ENCODE results near the gene CDH4. TPM values are rescaled to one million over a fixed set of nuclear protein-coding genes. Genes with fewer than 3 reads are reported as not detected.
"Not testable (repeated sequence)": the region's sequence is repeated elsewhere in the genome, so short reads cannot be mapped to it uniquely, and the experiment has no call there.

The CDH4 gene
- polyA plus RNA-seq, 4 donors, result 6.1 to 8.9 (median 6.8) TPM

DNA sequence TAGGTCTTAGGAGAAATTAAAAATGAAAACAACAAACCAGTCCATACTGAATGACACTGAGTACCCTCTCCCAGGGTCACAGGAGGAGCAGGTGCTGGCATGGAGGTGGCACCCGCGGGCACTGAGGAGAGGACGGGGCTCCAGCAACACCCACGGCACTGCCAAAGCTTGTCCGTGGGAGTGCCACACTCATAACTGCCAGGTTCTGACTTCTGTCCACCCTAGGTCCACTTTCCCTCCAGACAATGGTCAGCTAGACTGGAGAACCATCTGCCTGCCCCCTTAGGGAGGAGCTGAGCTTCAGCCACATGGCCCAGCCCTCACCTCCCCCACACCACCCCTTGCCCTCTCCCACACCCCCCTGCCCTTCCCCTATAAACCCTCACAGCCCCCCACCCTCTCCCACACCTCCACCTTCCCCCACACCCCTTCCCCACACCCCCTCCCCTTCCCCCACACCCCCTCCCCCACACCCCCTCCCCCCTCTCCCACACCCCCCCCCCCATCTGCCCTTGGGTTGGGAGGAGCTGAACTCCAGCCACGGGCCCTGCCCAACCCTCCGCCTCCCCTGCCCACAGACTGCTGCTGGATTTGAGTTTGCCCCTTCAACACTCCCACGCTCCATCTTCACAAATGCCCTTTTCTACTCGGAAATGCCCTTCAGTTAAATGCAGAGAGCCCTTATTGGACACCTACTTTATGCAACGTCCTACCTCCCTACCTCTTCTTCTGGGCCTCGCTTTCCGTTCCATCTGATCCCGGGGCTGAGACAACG is 684.1 kb downstream of the CDH4 start:
- DNase-seq (ENCODE audit: low read depth in 4 of 4, low spot score in 3 of 4), result no peak

GRCh38 chr20:61936701-61937131 is 684.7 kb downstream of the CDH4 start:
- DNase-seq (ENCODE audit: low read depth in 4 of 4, low spot score in 3 of 4), result no peak

DNA sequence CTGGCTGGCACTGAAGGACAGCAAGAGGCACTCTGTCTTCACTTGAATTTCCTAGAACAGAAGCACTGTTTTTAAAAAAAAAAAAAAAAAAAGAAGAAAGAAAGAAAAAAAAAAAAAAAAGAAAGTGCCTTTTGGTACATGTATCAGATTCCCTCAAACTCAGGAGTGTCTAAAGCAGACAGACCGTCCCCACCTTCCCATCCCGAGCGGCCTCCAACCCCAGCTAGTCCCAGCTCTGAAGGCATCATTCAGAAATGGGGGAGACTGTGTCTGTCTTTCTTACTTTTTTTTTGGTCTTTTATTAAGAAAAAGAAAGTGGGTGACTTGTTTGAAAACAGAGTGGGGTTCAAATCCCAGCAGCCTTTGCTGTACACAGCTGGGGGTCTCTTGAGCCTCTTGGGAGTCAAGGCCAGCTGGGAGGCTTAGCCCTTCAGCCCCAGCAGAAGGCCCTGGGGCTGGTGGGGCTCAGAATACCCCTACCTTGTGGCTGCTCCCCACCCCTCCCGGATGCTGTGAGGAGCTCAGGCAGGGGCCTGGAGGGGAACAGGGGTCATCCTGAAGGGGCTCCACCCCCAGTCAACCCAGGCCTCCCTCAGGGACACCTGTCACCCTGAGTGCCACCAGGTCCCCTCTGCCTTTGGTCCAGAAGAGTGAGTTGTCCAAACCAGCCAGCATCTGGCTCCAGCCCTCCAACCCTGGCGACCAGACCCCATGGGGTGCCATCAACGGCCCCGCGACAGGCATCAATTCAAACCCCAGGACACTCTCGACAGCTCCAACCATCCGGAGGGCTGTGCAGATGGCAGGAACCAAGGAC is 685.3 kb downstream of the CDH4 start:
- DNase-seq (ENCODE audit: low read depth in 4 of 4, low spot score in 3 of 4), result no peak

GRCh38 chr20:61937963-61938838 is 686.1 kb downstream of the CDH4 start:
- DNase-seq (ENCODE audit: low read depth in 4 of 4, low spot score in 3 of 4), result no peak

DNA sequence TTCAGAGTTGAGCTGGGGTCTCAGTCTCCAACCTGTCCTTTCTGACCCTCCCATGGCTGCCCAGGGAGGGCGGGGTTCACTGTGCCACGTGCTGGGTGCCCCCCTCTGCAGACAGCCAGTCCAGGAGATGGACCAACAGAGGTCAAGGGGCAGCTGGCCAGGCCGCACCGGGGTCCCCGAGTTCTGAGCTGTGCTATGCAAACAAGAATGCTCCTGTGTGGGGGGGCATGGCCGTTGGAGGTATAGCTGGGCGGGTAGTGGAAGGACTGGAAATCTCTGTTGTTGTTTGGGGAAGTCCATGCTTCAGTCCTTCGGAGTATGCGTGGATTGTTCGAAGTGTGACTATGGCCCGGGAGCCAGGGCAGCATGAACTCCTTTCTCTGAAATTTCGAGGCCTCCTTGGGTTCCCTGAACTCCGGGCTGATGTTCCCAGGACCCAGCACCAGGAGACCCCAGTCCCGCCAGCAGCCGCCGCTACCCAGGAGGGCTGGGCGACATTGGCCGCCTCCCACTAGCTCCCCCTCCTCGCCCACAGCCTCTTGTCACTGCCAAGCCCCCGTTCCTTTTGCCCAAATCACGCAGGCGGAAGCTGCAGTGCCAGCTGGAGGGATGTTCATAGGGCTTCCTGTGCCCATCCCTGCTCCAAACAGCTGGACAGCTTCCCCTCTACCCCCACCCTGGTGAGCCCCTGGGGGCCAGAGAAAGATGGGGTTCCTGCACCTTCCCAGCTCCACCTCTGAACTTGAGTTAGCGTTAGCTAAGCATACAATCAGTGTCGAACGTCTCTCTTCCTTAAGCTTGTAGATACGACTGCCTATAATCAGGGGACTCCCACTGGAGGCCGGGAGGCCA is 687.0 kb downstream of the CDH4 start:
- no peak for DNase-seq (ENCODE audit: low read depth in 4 of 4, low spot score in 3 of 4)

DNA sequence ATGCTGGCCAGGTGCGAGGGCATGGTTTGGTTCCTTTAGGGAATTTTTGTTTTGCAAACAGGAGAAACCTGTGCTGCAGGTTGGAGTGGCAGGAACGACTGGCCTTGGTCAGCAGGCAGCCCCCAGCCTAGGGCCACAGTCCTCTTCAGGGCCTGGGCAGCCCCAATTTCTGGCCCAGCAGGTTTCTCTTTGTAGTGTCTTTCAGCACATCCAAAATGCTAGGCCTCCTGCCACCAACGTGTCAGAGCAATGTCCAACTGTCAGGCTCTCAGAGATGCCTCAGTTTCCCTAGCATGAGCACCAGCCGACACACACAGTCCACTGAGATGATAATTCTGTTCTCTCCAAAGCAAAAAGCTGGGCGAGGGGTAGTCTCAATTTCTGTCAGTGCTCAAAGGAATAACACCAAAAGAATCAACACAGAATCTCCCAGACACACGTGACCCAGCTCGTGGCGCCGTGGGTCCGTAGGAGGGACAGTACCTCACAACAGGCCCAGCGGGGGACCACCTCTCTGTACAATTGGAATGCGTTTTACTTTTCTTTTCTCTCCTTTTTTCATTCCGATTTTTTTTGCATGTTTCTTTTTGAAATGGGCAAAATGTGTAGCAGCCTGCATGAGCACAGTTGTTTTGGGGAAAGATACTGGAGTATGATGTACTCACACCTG is 687.8 kb downstream of the CDH4 start:
- no peak for DNase-seq (ENCODE audit: low read depth in 4 of 4, low spot score in 3 of 4)

GRCh38 chr20:61940491-61940890 is 688.4 kb downstream of the CDH4 start:
- no peak for DNase-seq (ENCODE audit: low read depth in 4 of 4, low spot score in 3 of 4)

GRCh38 chr20:61940976-61941720 is 689.1 kb downstream of the CDH4 start:
- DNase-seq (ENCODE audit: low read depth in 4 of 4, low spot score in 3 of 4), result no peak

- no peak for DNase-seq (ENCODE audit: low read depth in 4 of 4, low spot score in 3 of 4)
These were observed 689.8 kb downstream of the CDH4 start for GRCh38 chr20:61941721-61942405.

GRCh38 chr20:61942526-61942925 is 690.5 kb downstream of the CDH4 start:
- DNase-seq (ENCODE audit: low read depth in 4 of 4, low spot score in 3 of 4), result no peak

DNA sequence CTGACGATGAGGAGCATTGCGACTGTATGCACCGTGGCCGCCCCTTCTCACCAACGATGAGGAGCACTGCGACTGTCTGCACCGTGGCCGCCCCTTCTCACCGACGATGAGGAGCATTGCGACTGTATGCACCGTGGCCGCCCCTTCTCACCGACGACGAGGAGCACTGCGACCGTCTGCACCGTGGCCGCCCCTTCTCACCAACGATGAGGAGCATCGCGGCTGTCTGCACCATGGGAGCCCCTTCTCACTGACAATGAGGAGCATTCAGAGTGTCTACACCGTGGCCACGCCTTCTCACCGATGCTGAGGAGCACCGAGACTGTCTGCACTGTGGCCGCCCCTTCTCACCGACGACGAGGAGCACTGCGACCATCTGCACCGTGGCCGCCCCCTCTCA is 692.9 kb downstream of the CDH4 start:
- not testable (repeated sequence) for DNase-seq (ENCODE audit: low read depth in 4 of 4, low spot score in 3 of 4)

GRCh38 chr20:61945495-61945894 is 693.4 kb downstream of the CDH4 start:
- not testable (repeated sequence) for DNase-seq (ENCODE audit: low read depth in 4 of 4, low spot score in 3 of 4)

GRCh38 chr20:61948056-61948455 is 696.0 kb downstream of the CDH4 start:
- not testable (repeated sequence) for DNase-seq (ENCODE audit: low read depth in 4 of 4, low spot score in 3 of 4)

GRCh38 chr20:61948586-61949362 is 696.7 kb downstream of the CDH4 start:
- no peak for DNase-seq (ENCODE audit: low read depth in 4 of 4, low spot score in 3 of 4)

GRCh38 chr20:61949363-61949713 is 697.3 kb downstream of the CDH4 start:
- DNase-seq (ENCODE audit: low read depth in 4 of 4, low spot score in 3 of 4), result no peak

DNA sequence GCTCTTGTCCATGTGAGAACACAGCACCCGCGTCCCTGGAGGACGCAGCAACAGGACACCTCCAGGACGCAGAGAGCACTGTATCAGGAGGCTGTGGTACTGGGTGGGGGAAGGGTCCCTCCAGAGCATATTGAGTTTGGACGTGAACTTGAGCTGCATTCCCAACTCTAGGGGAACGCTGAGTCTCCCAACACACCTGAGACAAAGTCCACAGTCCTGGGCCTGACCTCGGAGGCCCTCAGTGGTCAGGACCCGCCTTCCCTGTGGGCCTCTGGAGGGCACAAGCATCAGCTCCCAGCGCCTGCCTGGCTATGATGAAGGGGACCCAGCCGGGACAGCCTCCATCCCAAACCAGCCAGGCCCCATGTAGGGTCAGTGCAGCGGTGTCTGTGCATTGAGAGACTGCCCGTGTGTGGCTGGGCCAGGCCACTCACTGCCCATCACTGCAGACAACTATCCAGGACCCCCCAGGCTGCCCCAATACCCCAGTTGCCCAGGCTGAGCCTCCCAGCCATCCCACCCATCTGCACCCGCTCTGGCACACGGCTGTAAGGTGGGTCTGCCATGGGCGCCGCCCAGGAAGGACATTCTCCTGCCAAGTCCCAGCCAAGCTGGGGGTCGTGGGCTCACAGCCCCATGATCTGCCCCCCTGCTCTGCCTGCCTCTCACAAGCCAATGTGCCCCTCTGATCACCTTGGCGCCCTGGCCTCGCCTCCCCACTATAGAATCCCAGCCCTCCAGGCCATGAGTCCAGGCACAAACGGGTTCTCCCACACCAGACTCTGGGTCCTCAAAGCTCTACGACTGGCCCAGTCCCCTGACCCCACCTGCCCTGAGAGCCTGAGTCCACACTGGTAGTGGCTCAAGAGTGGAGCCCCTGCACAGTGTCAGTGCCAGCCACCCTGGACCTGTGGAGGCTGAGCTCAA is 697.9 kb downstream of the CDH4 start:
- DNase-seq (ENCODE audit: low read depth in 4 of 4, low spot score in 3 of 4), result no peak
